GM19099 (cell line): Measurements from ENCODE around the gene MIB1.

ENCODE experiments used
- POLR2A ChIP-seq: IDR thresholded peaks from 3 replicates; pipeline ENCODE4 v1.6.1; 2011; ENCODE audit warnings: low read depth; ENCODE audit not compliant: insufficient read length; ENCODE audit errors: extremely low read depth

The MIB1 gene

GRCh38 chr18:21741562-21742314, 1.1 kb downstream of the MIB1 start:
- no peak for TF ChIP-seq POLR2A

GRCh38 chr18:21742315-21742687, 1.7 kb downstream of the MIB1 start:
- no peak for TF ChIP-seq POLR2A

- TF ChIP-seq POLR2A = no peak
These were observed 2.7 kb downstream of the MIB1 start for GRCh38 chr18:21743166-21743832.

GRCh38 chr18:21745231-21745630, 4.6 kb downstream of the MIB1 start:
- no peak for TF ChIP-seq POLR2A

GRCh38 chr18:21747268-21747667, 6.7 kb downstream of the MIB1 start:
- TF ChIP-seq POLR2A = no peak

GRCh38 chr18:21747764-21748693, 7.4 kb downstream of the MIB1 start:
- TF ChIP-seq POLR2A = no peak

GRCh38 chr18:21757833-21758232, 17.2 kb downstream of the MIB1 start:
- no peak for TF ChIP-seq POLR2A

- TF ChIP-seq POLR2A = no peak
These were observed 19.2 kb downstream of the MIB1 start for GRCh38 chr18:21759836-21760235.

GRCh38 chr18:21760321-21760720, 19.7 kb downstream of the MIB1 start:
- TF ChIP-seq POLR2A = no peak

- TF ChIP-seq POLR2A = no peak
These were observed 21.0 kb downstream of the MIB1 start for GRCh38 chr18:21761471-21762115.

- no peak for TF ChIP-seq POLR2A
These were observed 21.7 kb downstream of the MIB1 start for GRCh38 chr18:21762181-21762772.

GRCh38 chr18:21763846-21764646, 23.5 kb downstream of the MIB1 start:
- no peak for TF ChIP-seq POLR2A

GRCh38 chr18:21769206-21769605, 28.6 kb downstream of the MIB1 start:
- TF ChIP-seq POLR2A = no peak

GRCh38 chr18:21774722-21775121, 34.1 kb downstream of the MIB1 start:
- no peak for TF ChIP-seq POLR2A
